NCI-H2196 (cell line): ENCODE results near the gene SLC4A3.
A peak's percentile ranks its signal among the peaks of the same experiment; 100 is the strongest.
"Not testable (repeated sequence)": the region's sequence is repeated elsewhere in the genome, so short reads cannot be mapped to it uniquely, and the experiment has no call there.

Experiments used
- DNase-seq: peaks from one replicate; lab custom pipeline; 2025; ENCODE audit not compliant: unreplicated experiment; lab: John Stamatoyannopoulos, UW

SLC4A3 gene

DNA sequence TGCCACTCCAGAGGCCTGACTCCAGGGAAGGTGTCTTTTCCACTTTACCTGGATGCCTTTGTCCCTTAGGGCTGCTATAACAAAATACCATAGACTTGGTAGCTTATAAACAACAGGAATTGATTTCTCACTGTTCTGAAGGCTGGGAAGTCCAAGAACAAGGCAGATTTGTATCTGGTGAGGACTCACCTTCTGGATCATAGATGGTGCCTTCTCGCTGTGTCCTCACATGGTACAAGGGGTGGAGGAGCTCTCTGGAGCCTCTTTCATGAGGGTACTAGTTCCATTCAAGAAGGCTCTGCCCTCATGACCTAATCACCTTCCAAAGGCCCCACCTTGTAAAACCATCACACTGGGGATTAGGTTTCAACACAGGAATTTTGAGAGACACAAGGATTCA, 52.1 kb downstream of the SLC4A3 start:
- no peak for DNase-seq

DNA sequence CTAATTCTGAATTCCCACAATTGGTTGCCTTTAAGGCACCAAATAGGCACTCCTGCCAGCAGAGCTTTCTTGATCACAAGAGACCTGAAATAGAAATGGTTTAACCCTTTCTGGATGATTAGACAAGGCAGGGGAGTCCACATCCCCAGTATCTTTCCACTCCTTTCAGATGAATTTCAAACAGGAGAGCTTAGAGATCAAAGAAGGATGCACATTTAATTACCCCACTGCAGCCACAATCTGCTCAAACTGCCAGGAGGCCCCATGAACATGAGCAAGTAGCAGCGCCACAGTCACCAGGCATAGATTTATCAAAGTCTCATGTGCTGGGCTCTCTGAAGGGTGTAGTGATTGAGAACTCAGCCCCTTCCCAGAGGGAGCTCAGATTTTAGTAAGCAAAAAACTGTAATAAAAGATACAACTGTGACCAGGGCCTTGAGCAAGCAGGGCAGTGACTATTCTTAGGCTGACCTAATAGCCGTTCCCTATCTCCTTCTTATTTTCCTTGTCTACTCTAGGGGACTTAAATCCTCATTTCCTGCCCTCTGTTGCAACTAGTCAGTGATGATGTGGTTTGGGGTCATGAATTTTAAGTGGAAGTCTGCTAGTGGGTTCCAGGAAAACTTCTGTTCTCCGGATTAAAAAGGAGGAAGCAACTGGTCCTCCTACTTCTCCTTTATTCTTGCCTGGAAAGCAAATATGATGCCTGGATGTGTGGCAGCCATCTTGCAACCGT, 53.7 kb downstream of the SLC4A3 start:
- no peak for DNase-seq

DNA sequence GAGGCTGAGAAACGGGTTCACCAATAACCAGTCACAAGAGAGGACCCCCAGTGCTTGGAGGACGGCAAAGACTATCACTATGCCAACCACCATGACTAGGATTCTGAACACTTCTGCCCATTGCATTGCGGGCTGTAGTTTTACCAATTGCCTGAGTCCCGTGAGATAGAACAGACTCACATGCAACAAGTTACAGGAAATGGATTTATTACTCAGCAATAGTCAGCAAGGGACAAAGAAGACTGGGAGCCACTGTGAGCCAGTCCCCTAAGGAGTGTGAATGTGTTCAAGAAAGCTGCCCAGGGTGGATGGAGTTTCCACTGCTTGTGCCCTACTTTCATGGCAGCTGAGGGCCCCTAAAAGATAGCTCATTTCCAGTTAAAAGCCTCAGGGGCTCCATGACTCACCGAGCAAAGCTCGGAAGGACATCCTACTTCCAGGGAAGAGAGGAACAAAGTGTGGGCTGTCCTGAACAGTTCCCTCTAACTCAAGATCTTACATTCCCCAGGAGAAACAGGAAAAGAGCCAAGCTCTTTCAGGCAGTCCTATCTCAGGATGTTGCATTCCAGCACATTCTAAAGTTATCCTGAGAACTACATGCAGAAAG, 54.4 kb downstream of the SLC4A3 start:
- no peak for DNase-seq

DNA sequence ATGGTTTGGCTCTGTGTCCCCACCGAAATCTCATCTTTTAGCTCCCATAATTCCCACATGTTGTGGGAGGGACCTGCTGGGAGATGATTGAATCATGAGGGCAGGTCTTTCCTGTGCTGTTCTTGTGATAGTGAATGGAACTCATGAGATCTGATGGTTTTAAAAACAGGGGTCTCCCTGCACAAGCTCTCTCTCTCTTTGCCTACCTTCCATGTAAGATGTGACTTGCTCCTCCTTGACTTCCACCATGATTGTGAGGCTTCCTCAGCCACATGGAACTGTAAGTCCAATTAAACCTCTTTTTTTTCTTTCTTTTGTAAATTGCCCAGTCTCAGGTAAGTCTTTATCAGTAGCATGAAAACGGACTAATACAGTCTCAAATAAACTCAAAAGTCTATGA, 56.0 kb downstream of the SLC4A3 start:
- DNase-seq = not testable (repeated sequence)

DNA sequence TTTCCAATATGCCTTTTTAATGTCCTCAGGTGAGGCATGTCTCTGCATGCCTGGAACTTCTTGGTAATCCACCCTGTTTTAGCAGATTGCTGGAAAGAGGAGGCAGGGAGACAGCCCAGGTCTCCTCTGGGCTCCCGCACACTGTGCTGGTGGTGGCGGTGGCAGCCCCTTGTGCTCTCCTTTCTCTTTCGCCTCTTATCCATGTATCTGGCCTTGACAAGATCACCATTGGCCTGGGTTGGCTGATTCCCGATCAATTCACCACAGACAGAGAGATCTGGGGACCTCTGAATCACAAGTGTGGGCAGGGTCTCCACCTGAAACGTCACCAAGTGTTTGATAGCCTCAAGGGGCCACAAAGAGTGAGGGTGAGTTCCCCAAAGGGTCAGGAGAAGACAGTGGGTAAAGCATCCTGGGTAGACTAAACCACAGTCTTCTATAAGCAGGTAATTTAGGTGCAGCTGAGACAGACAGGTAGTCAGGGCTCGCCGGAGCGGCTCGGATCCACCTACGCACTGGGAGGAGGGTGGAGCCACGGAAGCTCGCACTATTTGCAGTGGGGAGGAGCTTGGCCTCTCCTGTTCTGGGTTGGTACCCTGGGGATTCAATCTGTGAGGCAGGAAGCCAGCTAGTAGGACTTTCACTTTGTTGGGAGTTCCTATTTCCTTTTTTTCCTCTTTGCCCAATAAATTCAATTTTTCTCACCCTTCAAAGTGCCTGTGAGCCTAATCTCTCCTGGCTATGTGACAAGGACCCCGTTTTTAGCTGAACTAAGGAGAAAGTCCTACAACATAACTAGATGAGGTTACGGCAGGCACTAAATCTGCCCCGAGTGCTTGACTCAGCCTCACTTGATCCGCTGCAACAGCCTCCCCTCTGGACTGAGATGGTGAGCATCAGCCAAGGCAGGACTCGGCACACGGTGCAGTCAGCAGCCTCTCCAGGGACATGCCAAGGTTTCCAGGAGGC, 57.6 kb downstream of the SLC4A3 start:
- DNase-seq = peak; percentile 74

DNA sequence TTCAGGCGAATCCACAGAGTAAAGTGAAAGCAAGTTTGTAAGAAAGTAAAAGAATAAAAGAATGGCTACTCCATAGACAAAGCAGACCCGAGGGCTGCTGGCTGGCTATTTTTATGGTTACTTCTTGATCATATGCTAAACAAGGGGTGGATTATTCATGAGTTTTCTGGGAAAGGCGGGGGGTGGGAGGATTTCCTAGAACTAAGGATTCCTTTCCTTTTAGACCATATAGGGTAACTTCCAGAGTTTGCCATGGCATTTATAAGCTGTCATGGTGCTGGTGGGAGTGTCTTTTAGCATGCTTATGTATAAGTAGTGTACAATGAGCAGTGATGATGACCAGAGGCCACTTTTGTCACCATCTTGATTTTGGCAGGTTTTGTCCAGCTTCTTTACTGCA, 59.8 kb downstream of the SLC4A3 start:
- DNase-seq = no peak

DNA sequence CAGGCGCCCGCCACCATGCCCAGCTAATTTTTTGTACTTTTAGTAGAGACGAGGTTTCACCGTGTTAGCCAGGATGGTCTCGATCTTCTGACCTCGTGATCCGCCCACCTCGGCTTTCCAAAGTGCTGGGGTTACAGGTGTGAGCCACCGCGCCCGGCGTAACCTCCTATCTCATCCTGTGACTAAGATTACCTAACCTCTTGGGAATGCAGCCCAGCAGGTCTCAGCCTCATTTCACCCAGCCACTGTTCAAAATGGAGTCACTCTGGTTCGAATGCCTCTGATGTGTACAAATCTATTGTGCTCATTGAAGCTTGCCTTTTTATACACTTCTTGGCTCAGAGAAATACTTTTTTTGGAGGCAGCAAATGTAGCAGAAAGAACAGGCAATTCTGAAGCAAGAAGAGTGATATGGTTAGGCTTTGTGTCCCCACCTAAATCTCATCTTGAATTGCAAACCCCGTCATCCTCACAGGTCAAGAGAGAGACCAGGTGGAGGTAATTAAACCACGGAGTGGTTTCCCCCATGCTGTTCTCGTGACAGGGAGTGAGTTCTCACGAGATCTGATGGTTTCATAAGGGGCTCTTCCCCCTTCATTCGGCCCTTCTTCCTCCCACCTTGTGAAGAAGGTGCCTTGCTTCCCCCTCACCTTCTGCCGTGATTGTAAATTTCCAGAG, 60.6 kb downstream of the SLC4A3 start:
- no peak for DNase-seq

DNA sequence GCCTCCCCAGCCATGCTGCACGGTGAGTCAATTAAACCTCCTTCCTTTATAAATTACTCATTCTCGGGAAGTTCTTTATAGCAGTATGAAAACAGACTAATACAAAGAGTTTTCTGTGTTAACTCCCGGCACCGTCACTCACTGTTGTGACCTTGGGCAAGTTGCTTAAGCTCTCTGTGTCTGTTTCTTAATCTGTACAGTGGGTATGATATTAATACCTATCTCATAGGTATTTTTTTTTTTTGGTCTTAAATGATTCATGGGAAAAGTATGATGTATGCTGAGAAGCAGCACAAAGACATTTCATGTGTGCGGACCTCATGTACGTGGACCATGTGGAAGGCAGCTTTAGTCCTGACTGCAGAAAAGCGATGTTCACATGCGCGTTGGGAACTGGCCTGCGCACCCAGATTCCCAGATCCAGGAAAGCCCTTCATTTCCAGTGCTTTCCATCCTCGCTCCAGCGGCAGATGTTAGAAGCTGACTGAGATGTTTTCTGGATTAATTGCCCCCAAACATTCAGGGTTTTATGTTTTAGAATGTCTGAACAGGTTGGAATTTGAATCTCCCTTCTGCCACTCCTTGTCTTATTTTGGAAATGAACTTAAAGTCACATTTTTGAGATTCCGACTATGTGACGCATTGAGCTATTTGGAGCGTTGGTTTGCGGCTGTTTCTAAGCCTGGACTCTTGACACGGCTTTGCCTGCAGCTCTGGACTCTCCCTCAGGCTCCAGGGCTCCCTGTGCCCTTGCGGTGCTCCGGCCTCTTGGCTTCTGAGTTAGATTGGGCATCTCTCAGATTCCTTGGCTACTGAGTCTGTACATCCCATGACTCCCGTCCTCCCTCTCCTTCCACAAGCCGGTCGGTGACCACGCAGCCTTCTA, 61.4 kb downstream of the SLC4A3 start:
- DNase-seq = no peak

DNA sequence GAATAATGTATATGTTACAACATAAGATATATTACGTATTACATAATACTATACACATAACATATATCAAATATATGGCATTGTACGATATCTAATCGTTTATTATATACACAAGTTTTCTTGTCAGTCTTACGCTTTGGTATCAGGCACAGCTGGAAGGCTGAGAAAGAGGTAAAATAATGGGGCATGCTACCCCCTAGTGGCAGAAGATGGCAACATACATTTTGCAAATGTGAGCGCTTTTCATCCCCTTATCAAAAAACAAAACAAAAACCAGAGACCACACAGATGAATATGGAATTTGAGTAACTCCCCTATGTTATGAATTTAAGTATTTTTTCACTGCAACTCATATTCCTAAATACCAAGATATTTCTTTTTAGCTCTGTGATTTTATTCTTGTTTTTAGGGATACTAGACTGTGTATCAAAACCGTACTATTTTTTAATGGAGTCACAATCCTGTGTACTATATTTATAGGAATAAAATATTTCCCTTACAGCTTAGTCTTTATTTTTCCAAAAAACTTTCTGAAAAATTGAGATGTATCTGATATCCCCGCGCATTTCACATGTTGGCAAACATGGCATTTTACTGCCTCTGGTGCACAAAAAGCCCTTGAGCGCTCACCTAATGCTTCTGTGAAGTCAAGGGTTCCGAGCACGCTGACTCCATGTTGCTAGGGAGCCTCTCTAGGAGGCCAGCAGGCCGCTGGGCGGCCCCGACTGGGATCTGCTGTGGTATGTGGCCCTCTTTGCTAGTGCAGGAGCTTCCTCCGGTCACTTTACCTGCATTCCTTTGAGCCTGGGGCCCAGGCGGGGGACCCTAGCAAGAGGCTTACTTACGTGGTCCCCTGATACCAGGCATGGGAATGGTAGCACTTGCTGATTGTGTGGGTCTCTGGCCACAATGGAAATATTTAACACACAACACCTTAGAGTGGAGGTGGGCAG, 62.5 kb downstream of the SLC4A3 start:
- peak; percentile 58 for DNase-seq

DNA sequence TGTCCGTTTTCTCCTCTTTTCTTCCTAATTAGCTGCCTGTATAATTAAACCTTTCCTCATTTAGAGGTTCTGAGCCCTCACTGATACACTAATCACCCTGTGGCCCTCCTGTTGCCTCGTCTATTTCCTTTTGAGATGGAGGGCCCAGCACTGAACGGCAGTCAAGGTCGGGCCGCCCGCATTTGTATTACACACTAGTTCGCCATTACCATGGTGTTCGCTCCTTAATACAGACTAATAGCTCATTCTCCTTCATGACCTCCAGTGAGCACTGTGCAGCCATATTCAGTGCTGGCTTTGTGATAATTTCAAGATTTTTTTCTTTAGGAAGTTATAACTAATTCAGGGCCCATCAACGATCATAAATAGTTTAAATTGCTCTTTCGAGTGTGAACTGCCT, 64.1 kb downstream of the SLC4A3 start:
- no peak for DNase-seq
